CD14-positive monocyte (primary cell): ENCODE data around the gene ZNF365. TPM values are rescaled to one million over a fixed set of nuclear protein-coding genes. Genes with fewer than 3 reads are reported as not detected.

Source experiments
- DNase-seq, 3 donors: peaks; one replicate each; pipeline ENCODE4 v3.0.0-alpha.2; 2011 to 2022
- H2AFZ ChIP-seq: 2 replicates; pipeline ENCODE4 v1.6.0; 2012; ENCODE audit warnings: mild to moderate bottlenecking, low read depth, low read length, inconsistent platforms; ENCODE audit not compliant: insufficient read depth, poor library complexity, severe bottlenecking
- H3K27ac ChIP-seq, 2 donors: 1 replicate in 1 of 2; 2 replicates in 1 of 2; pipeline ENCODE4 v1.5.1; 2012 to 2013; ENCODE audit warnings: low read length in 2 of 2, control low read depth in 1 of 2, inconsistent platforms in 1 of 2, low read depth in 1 of 2, mild to moderate bottlenecking in 1 of 2
- H3K27me3 ChIP-seq, 2 donors: one replicate each; pipeline versions ENCODE4 v1.6.0 to v1.6.1; 2011 to 2013; ENCODE audit warnings: low read length in 2 of 2; ENCODE audit not compliant: control insufficient read depth in 2 of 2, insufficient read depth in 2 of 2
- H3K36me3 ChIP-seq, 2 donors: replicated peaks in 1 of 2; 1 replicate in 1 of 2; 2 replicates in 1 of 2; pipeline versions ENCODE4 v1.5.1 to v1.6.1; 2012 to 2013; ENCODE audit warnings: low read length in 2 of 2, control low read depth in 1 of 2, inconsistent platforms in 1 of 2, mild to moderate bottlenecking in 1 of 2; ENCODE audit not compliant: insufficient read depth in 2 of 2, control insufficient read depth in 1 of 2
- H3K4me1 ChIP-seq, 2 donors: 1 replicate in 1 of 2; 2 replicates in 1 of 2; pipeline versions ENCODE4 v1.5.1 to v1.6.1; 2012 to 2013; ENCODE audit warnings: low read length in 2 of 2, control low read depth in 1 of 2, inconsistent platforms in 1 of 2, mild to moderate bottlenecking in 1 of 2, moderate library complexity in 1 of 2; ENCODE audit not compliant: insufficient read depth in 2 of 2, control insufficient read depth in 1 of 2
- H3K4me2 ChIP-seq: replicated peaks from 2 replicates; pipeline ENCODE3; 2012; ENCODE audit warnings: low read length, moderate library complexity, mild to moderate bottlenecking; ENCODE audit not compliant: poor library complexity, severe bottlenecking; ENCODE audit errors: extremely low read depth
- H3K4me3 ChIP-seq, 3 experiments: fragments of 200-600 bp in 1 of 3; sonication (generic) in 1 of 3; replicated peaks in 1 of 3; 1 replicate in 2 of 3; 2 replicates in 1 of 3; pipeline ENCODE4 v1.5.1; 2011 to 2013; ENCODE audit warnings: low read length in 3 of 3, mild to moderate bottlenecking in 3 of 3, control low read depth in 2 of 3, low read depth in 2 of 3, inconsistent platforms in 1 of 3, moderate library complexity in 1 of 3
- H3K79me2 ChIP-seq: 2 replicates; pipeline ENCODE4 v1.6.0; 2012; ENCODE audit warnings: mild to moderate bottlenecking, control low read depth, inconsistent platforms, low read length, moderate library complexity; ENCODE audit not compliant: insufficient read depth
- H3K9ac ChIP-seq: 2 replicates; pipeline ENCODE4 v1.6.0; 2017; ENCODE audit warnings: low read length, mild to moderate bottlenecking; ENCODE audit not compliant: insufficient read depth, poor library complexity, severe bottlenecking
- H3K9me3 ChIP-seq, 2 donors: replicated peaks in 1 of 2; 1 replicate in 1 of 2; 2 replicates in 1 of 2; pipeline versions ENCODE4 v1.5.1 to v1.6.1; 2012 to 2013; ENCODE audit warnings: low read length in 2 of 2, control low read depth in 1 of 2; ENCODE audit not compliant: control insufficient read depth in 1 of 2, insufficient read depth in 1 of 2
- H4K20me1 ChIP-seq: 2 replicates; pipeline ENCODE4 v1.6.0; 2012; ENCODE audit warnings: mild to moderate bottlenecking, low read length, control low read depth, moderate library complexity; ENCODE audit not compliant: insufficient read depth
- H3K27ac Mint-ChIP-seq, 7 donors: one replicate each; pipeline ENCODE4 v1.8.0; 2020; ENCODE audit warnings: mild to moderate bottlenecking in 7 of 7, mixed read lengths in 7 of 7, moderate library complexity in 6 of 7, inconsistent platforms in 2 of 7
- H3K27me3 Mint-ChIP-seq, 3 donors: one replicate each; pipeline ENCODE4 v1.8.0; 2021 to 2022; ENCODE audit warnings: low read depth in 3 of 3, mild to moderate bottlenecking in 3 of 3, mixed read lengths in 3 of 3, moderate library complexity in 3 of 3, inconsistent platforms in 1 of 3
- H3K36me3 Mint-ChIP-seq, 2 donors: one replicate each; pipeline ENCODE4 v1.8.0; 2020; ENCODE audit warnings: mixed read lengths in 2 of 2, inconsistent platforms in 1 of 2, mild to moderate bottlenecking in 1 of 2
- H3K4me1 Mint-ChIP-seq: one replicate; pipeline ENCODE4 v1.8.0; 2020; ENCODE audit warnings: mild to moderate bottlenecking, mixed read lengths
- H3K4me3 Mint-ChIP-seq, 2 donors: one replicate each; pipeline ENCODE4 v1.8.0; 2020; ENCODE audit warnings: mild to moderate bottlenecking in 2 of 2, mixed read lengths in 2 of 2, moderate library complexity in 1 of 2
- H3K9me3 Mint-ChIP-seq, 7 donors: one replicate each; pipeline ENCODE4 v1.8.0; 2020 to 2022; ENCODE audit warnings: mixed read lengths in 7 of 7, mild to moderate bottlenecking in 6 of 7, moderate library complexity in 6 of 7, inconsistent platforms in 2 of 7
- WGBS: methylation state at CpG from one replicate; pipeline ENCODE4 v1.1.5; 2013; ENCODE audit warnings: missing lambda C conversion rate; ENCODE audit not compliant: insufficient coverage; 5-methylcytosine and 5-hydroxymethylcytosine counted together
- intact Hi-C, 2 donors: fragments of 100-400 bp; cut with micrococcal nuclease; formaldehyde crosslinking; loops; one replicate each; pipeline versions ENCODE4 v1.15.0 to v1.15.1; 2023
- polyA minus RNA-seq: library from RNA; depleted of rRNA, polyadenylated mRNA; stranded (reverse); fragments of >200 nt; gene quantifications from 2 replicates; pipeline ENCODE4 v1.2.3, GENCODE V29; 2012
- polyA plus RNA-seq, 3 donors: library from polyadenylated mRNA; depleted of rRNA in 1 of 3; unstranded in 2 of 3; stranded (reverse) in 1 of 3; fragments of 300-500 nt in 2 of 3; fragments of >200 nt in 1 of 3; fragmentation: Illumina TruSeq in 2 of 3; gene quantifications; 1 replicate in 2 of 3; 2 replicates in 1 of 3; pipeline ENCODE4 v1.2.3, GENCODE V29; 2012 to 2021
- total RNA-seq, 12 experiments: library from RNA in 1 of 12; stranded (reverse) in 1 of 12; fragments of 120-200 nt in 1 of 12; gene quantifications; one replicate each; pipeline ENCODE4 v1.2.4 and lab custom pipeline; 2013 to 2026; ENCODE audit warnings: mixed read lengths in 6 of 12, inconsistent platforms in 1 of 12
- TF ChIP-seq, protein P1 (sequence below): fragments of 200-600 bp; IDR thresholded peaks from one replicate; pipeline ENCODE4 v1.8.0; 2022; ENCODE audit warnings: antibody characterized with exemption, mild to moderate bottlenecking

Gene ZNF365, protein sequence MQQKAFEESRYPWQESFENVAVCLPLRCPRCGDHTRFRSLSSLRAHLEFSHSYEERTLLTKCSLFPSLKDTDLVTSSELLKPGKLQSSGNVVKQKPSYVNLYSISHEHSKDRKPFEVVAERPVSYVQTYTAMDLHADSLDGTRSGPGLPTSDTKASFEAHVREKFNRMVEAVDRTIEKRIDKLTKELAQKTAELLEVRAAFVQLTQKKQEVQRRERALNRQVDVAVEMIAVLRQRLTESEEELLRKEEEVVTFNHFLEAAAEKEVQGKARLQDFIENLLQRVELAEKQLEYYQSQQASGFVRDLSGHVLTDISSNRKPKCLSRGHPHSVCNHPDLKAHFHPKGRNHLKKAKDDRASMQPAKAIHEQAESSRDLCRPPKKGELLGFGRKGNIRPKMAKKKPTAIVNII
- not detected for total RNA-seq (2013)
- polyA plus RNA-seq (not detected), polyA minus RNA-seq (not detected in 2 replicates), total RNA-seq (lab: John Stamatoyannopoulos, UW) (0 to 2.0 (median 0.08) reads per million in 11 experiments)

DNA sequence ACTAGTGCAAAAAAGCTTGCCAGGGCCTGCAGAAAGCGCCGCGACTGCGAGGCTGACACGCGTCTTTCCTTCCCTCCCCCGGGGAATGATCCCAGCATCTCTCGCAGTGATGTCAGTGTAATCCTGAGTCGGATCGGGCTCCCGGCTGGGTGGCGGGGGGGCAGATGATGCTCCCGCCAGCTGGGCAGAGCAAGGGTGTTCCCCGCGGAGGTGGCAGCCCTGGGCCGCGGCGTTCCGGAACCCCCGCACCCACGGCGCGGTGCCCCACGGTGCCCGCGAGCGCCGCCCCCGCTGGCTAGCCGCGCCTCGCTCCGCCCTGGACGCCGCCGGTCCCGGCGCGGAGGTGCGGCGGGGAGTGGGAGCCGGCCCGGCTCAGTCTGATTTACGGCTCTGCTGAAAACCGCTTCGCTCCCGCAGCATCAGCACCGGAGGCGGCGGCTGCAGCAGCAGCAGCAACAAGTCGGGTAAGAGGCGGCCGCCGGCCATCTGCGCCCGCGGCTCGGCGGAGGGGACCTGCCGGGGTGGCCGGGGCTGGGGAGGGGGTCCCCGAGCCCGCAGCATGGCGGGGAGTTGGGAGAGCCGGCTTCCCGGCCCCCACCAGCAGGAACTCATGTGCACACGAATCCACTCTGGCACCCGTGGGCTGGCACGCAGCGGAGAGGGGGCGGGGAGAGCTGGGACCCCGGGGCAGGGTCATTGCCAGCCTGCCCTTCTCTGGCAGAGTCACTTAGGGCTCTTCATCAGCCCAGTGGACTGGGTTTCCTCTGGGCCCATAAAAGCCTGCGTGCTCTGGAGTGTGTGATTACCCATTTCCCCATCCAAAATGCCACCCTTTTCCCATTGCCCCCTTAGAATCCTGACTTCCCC, at the start of gene ZNF365:
Gene ZNF365 (plus strand): TSS at position 375 of the 867 bp plus-strand sequence. CDS start 1,825 bp downstream, outside the sequence.
- no peak within 1 kb of the TSS for H3K27ac Mint-ChIP-seq
- Histone ChIP-seq H3K4me1 (peaks cover 6 to 11% of the 10 kb centered on the region in 2 donors), H3K27ac (no peak within 1 kb of the TSS), H3K4me3 (peak within 1 kb of the TSS in 1 of 3 experiments; percentile 56), H2AFZ (peak within 1 kb of the TSS; percentile 63), H3K9ac (peak within 1 kb of the TSS; percentile 40), H3K36me3 (no peaks in the 10 kb centered on the region), H3K79me2 (no peaks in the 10 kb centered on the region), H3K4me2 (peak within 1 kb of the TSS; percentile 74), H3K9me3 (peaks cover 0 to 6% of the 10 kb centered on the region in 2 donors), H3K27me3 (peaks cover 36 to 43% of the 10 kb centered on the region in 2 donors), H4K20me1 (no peaks in the 10 kb centered on the region)
- peaks cover 0 to 16% (median 7%) of the 10 kb centered on the region in 7 donors for H3K9me3 Mint-ChIP-seq
- peaks cover 10% of the 10 kb centered on the region for H3K4me1 Mint-ChIP-seq
- WGBS: under 1% methylated on average over 69 of the region's 73 CpGs
- TF ChIP-seq, protein P1, sequence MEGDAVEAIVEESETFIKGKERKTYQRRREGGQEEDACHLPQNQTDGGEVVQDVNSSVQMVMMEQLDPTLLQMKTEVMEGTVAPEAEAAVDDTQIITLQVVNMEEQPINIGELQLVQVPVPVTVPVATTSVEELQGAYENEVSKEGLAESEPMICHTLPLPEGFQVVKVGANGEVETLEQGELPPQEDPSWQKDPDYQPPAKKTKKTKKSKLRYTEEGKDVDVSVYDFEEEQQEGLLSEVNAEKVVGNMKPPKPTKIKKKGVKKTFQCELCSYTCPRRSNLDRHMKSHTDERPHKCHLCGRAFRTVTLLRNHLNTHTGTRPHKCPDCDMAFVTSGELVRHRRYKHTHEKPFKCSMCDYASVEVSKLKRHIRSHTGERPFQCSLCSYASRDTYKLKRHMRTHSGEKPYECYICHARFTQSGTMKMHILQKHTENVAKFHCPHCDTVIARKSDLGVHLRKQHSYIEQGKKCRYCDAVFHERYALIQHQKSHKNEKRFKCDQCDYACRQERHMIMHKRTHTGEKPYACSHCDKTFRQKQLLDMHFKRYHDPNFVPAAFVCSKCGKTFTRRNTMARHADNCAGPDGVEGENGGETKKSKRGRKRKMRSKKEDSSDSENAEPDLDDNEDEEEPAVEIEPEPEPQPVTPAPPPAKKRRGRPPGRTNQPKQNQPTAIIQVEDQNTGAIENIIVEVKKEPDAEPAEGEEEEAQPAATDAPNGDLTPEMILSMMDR: no peak
- no peaks in the 10 kb centered on the region for H3K36me3 Mint-ChIP-seq
- intact Hi-C loops: no loop called here
- H3K4me3 Mint-ChIP-seq: peak within 1 kb of the TSS; percentile 70 to 88
- H3K27me3 Mint-ChIP-seq: peaks cover 41 to 48% (median 44%) of the 10 kb centered on the region in 3 donors
- DNase-seq: peak in 1 of 3 donors; percentile 1

DNA sequence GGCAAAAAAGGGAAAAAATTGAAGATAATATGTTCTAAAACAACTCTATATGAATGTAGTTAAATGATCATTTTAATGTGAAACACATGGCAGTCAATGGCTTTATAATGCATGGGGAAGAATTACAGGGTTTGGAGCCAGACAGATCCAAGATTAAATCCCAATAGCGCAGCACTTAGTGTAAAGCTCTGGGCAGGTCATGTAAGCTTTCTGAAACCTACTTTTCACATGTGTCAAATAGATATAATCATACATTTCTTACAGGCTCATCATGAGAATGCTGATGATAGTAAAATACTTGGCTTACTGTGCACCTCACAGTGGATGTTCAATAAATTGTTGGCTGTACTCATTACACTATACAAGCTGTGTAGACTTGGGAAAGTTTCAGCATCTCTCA, 48.0 kb upstream of the ZNF365 start:
- Histone ChIP-seq H3K4me3 (no peak overlapping the region), H3K4me2 (no peak overlapping the region), H3K9ac (no peak overlapping the region), H3K4me1 (no peaks in the 10 kb centered on the region), H2AFZ (no peak overlapping the region), H3K27ac (no peak overlapping the region), H3K9me3 (no peaks in the 10 kb centered on the region), H3K79me2 (no peaks in the 10 kb centered on the region), H3K36me3 (no peaks in the 10 kb centered on the region), H3K27me3 (no peaks in the 10 kb centered on the region), H4K20me1 (no peaks in the 10 kb centered on the region)
- intact Hi-C loops: no loop called here
- Mint-ChIP-seq H3K4me1 (no peaks in the 10 kb centered on the region), H3K9me3 (peaks cover 0 to 7% (median 0%) of the 10 kb centered on the region in 7 donors), H3K27ac (no peak overlapping the region), H3K27me3 (peaks cover 0 to 6% (median 4%) of the 10 kb centered on the region in 3 donors), H3K36me3 (no peaks in the 10 kb centered on the region), H3K4me3 (no peak overlapping the region)
- TF ChIP-seq, protein P1: no peak
- no peak for DNase-seq
- WGBS: no CpG with 5 or more reads among the region's 1 CpG
